ENCODE data around the gene TRPC4.

TRPC4 gene

DNA sequence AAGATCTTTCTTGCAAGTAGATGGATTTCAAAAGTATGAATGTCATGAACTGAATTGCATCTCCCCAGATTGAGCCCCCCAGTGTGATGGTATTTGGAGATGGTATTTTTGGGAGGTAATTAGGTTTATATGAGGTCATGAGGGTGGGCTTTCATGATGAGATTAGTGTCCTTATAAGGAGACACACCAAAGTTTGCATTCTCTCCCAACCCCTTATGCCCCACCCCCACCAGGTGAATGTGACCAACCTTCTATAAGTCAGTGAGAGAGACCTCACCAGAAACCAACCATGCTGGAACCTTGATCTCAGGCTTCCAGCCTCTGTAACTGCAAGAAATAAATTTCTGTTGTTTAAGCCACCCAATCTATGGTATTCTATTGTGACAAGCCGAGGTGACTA, 199.7 kb downstream of the TRPC4 start:
- Histone ChIP-seq H3K4me3 (replicated peaks; ENCODE audit: low read depth, low read length) (no peak overlapping the region), H3K27me3 (replicated peaks; ENCODE audit: control insufficient read depth, insufficient read depth, low read length) (no peaks in the 10 kb centered on the region), H3K36me3 (ENCODE audit: control insufficient read depth, insufficient read depth, low read length) (no peaks in the 10 kb centered on the region)
- TF ChIP-seq CTCF (IDR thresholded peaks at IDR 0.05; ENCODE audit: insufficient read depth, low read length, poor library complexity, severe bottlenecking): no peak
- no peak for DNase-seq (ENCODE audit: extremely low read depth, insufficient read length)

DNA sequence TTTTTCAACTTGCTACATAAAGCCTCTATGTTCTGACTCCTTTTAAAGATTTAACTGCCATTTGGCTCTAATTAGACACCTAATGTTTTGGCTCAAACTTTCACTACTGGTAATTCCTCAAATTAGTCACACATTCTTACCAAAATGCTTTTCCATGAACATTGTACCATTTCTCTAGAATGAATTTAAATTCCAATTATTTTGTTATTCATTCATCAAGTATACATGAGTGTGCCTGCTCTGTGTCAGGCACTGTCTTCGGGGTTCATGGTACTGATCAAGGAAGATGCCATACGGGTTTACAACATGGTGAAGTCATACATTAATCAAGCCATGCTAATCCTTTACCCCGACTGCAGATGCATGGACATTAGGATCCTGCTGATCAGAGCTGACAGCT, 201.9 kb downstream of the TRPC4 start:
- no peak for DNase-seq (ENCODE audit: extremely low read depth, insufficient read length)
- Histone ChIP-seq H3K36me3 (ENCODE audit: control insufficient read depth, insufficient read depth, low read length) (no peaks in the 10 kb centered on the region), H3K27me3 (replicated peaks; ENCODE audit: control insufficient read depth, insufficient read depth, low read length) (no peaks in the 10 kb centered on the region), H3K4me3 (replicated peaks; ENCODE audit: low read depth, low read length) (no peak overlapping the region)
- no peak for TF ChIP-seq CTCF (IDR thresholded peaks at IDR 0.05; ENCODE audit: insufficient read depth, low read length, poor library complexity, severe bottlenecking)

GRCh38 chr13:37666036-37666435, 203.5 kb downstream of the TRPC4 start:
- no peak overlapping the region for H3K4me3 ChIP-seq (replicated peaks; ENCODE audit: low read depth, low read length)
- TF ChIP-seq CTCF (IDR thresholded peaks at IDR 0.05; ENCODE audit: insufficient read depth, low read length, poor library complexity, severe bottlenecking): no peak
- H3K36me3 ChIP-seq (ENCODE audit: control insufficient read depth, insufficient read depth, low read length): no peaks in the 10 kb centered on the region
- no peak for DNase-seq (ENCODE audit: extremely low read depth, insufficient read length)
- H3K27me3 ChIP-seq (replicated peaks; ENCODE audit: control insufficient read depth, insufficient read depth, low read length): no peaks in the 10 kb centered on the region

GRCh38 chr13:37665420-37665819, 204.2 kb downstream of the TRPC4 start:
- TF ChIP-seq CTCF (IDR thresholded peaks at IDR 0.05; ENCODE audit: insufficient read depth, low read length, poor library complexity, severe bottlenecking): no peak
- H3K27me3 ChIP-seq (replicated peaks; ENCODE audit: control insufficient read depth, insufficient read depth, low read length): no peaks in the 10 kb centered on the region
- no peak for DNase-seq (ENCODE audit: extremely low read depth, insufficient read length)
- no peaks in the 10 kb centered on the region for H3K36me3 ChIP-seq (ENCODE audit: control insufficient read depth, insufficient read depth, low read length)
- no peak overlapping the region for H3K4me3 ChIP-seq (replicated peaks; ENCODE audit: low read depth, low read length)

DNA sequence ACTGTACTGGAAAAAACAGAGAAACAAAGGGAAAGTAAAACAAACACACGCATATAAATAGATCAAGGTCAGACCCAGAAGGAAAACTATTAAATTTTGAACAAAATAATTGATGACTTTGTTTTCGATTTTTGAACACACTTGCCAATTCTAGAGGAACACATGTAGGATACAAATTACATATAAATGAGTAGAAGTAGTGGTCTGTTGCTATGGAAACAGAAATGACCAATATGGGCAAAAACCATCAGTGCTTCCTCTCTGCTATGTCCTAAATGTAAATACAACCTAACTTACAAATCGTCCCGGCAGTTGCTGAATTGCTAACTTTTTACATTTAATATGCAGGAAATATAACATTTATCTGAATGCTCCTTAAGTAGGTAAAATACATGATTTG, 205.8 kb downstream of the TRPC4 start:
- TF ChIP-seq CTCF (IDR thresholded peaks at IDR 0.05; ENCODE audit: insufficient read depth, low read length, poor library complexity, severe bottlenecking): no peak
- DNase-seq (ENCODE audit: extremely low read depth, insufficient read length): no peak
- no peaks in the 10 kb centered on the region for H3K36me3 ChIP-seq (ENCODE audit: control insufficient read depth, insufficient read depth, low read length)
- H3K4me3 ChIP-seq (replicated peaks; ENCODE audit: low read depth, low read length): no peak overlapping the region
- H3K27me3 ChIP-seq (replicated peaks; ENCODE audit: control insufficient read depth, insufficient read depth, low read length): no peaks in the 10 kb centered on the region

DNA sequence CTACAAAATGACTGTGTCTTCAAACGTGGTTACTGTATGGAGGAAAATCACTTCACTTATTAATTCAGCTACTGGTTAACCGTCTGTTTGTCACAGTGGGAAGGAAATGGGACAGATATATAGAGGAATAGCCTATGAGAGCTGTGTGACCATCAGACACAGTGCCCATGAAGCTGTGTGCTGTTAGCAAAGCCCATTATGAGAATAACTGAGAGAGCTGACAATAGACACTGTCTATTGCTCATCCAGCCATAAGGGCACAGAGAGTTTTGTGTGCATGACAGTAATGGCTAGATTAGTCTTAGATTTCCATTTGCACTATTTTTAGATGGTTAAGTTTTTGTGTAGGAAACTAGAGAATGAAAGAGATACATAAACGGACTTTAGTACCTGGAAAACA, 206.9 kb downstream of the TRPC4 start:
- H3K36me3 ChIP-seq (ENCODE audit: control insufficient read depth, insufficient read depth, low read length): no peaks in the 10 kb centered on the region
- no peaks in the 10 kb centered on the region for H3K27me3 ChIP-seq (replicated peaks; ENCODE audit: control insufficient read depth, insufficient read depth, low read length)
- TF ChIP-seq CTCF (IDR thresholded peaks at IDR 0.05; ENCODE audit: insufficient read depth, low read length, poor library complexity, severe bottlenecking): no peak
- no peak overlapping the region for H3K4me3 ChIP-seq (replicated peaks; ENCODE audit: low read depth, low read length)
- DNase-seq (ENCODE audit: extremely low read depth, insufficient read length): no peak
